Epithelial cell of prostate (primary cell): ENCODE data around the gene ABCF2.

ENCODE experiments used
- DNase-seq: peaks from one replicate; pipeline ENCODE4 v3.0.0-alpha.2; 2011; ENCODE audit warnings: low read depth, low spot score
- H3K27ac ChIP-seq: fragments of 450-650 bp; 2 replicates; pipeline ENCODE4 v1.5.1; 2017; ENCODE audit warnings: mild to moderate bottlenecking

Gene ABCF2

DNA sequence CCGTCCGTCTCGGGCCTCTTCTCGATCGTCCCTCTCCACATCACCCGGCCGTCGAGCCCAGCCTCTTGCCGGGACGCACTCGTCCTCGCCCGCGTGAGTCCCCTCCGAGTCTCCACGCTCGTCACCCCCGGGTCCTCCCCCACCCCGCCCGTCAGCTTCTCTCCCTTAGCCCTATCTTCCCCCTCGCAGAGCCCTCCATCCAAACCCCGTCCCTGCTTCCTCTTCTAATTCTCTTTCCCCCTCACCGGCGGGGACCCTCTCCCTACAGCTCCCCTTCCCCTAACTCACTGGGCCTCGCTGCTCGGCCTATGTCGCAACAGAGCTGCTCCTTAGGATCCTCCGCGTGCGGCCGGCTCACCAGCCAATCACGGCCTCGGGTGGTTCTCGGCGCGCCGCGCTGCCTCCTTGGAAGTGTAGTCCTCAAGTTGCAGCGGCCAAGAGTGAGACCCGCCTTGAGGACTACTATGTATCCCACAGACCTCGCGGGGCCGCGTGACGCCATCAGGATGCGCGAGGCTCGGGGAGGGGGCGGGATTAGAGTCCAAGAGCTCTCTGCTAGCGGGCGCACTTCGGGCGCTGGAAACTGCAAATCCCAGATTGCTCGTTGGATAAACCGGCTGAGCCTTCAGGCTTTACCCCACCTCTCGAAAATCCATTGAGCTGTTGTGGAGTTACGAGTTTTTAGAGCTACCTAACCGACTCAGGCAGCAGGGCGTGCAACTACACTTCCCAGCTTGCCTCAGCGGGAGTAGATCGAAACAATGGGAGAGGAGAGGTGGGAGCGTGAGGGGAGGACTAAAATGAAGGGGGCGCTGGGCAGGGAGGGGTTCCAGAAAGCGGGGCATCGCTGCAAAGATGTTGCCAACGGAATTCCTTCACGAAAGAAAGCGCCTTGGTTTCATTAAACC lies at the start of gene ABCF2:
TSS of gene ABCF2 (minus strand) at position 331 of the 908 bp plus-strand sequence. CDS start 747 bp downstream, outside the sequence.
- DNase-seq = peak; percentile 94
- H3K27ac ChIP-seq = peak within 1 kb of the TSS; percentile 67

DNA sequence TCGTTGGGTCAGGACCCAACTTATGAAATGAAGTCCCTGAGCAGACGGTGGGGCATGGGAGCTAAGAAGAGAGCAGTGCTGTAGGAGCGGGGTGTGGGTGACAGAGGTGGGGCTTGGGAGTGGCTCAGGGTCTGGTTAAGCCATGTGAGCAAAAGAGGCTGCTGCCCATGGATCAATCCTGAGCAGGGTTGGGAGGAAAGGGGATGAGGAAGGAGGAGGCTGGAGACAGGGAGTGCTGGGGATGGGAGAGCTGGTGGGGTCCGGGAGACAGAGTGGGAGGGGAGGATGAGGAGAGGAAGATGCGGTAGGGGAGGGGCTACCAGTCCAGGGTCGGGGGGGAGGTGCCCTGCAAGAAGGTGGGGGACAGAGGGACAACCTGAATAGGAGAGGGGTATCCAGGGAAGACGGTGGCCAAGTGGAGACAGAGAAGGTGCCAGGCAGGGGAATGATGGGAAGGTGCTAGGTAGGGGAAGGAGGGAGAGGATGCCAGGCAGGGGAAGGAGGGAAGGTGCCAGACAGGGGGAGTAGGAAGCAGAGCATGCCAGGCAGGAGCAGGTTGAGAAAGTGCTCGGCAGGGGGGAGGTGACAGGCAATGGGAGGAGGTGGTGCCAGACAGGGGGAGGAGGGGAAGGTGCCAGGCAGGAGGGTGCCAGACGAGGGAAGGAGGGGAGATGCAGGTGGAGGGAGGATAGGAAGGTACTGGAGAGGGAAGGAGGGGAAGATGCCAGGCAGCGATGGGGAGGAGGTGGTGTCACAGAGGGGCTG lies 49.0 kb upstream of the ABCF2 start:
- H3K27ac ChIP-seq = no peak overlapping the region
- no peak for DNase-seq

DNA sequence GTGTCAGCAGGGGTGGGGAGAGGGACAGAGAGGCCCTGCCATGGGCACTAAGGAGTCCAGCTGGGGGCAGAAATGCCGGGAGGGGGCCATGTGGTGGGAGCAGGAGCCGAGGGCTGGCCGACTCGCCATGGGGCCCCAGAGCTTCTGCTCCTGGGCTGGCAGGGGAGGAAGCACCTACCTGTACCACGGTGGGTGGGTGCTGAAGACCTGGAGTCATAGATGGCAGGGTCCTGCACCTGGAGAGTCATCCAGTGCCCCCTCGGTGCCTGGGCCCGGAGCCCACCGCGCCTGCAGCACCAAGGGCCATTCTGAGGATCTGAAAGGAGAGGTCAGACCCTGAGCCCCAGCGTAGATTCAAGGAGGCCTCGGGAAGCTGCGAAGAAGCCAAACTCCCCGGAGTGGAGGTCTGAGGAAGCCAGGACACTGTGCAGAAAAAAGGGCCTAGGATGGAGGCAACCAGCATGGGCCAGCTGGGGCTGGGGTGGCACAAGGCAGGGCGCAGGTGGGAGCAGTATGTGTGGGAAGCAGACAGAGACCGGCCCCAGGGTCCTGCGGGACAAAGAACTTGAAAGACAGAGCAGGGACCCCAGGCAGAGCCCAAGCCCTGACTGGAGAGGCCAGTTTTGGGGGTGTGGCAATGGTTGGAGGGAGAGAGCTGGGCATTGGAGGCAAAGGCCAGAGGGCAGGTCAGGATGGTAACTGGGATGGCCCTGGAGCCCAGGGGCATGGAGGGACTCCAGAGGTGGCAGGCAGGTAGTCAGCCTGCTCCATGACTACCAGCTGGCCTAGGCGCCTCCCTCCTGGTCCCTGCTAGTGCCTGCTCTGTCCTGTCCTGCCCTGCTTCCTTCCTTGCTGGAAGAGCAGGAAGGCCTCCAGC lies 48.2 kb upstream of the ABCF2 start:
- H3K27ac ChIP-seq = no peak overlapping the region
- no peak for DNase-seq

DNA sequence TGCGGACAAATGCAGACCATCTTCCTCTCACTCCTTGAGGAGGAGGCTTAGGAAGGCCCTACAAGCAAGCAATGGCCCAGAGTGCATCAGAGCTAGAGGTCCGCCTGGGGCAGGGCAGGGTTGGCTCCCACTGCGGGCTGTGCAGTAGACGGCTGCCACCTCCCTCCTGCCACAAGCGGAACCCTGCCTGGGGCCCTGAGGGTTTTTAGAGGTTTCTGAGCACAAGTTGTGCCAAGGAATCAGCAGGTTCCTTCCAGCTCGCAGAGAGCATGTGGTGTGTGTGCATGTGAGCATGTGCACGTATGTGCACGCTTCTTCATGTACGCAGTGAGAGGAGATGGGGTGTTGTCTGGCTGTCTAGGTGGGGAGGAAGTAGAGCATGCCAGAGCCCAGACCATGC lies 47.4 kb upstream of the ABCF2 start:
- no peak for DNase-seq
- H3K27ac ChIP-seq = no peak overlapping the region

DNA sequence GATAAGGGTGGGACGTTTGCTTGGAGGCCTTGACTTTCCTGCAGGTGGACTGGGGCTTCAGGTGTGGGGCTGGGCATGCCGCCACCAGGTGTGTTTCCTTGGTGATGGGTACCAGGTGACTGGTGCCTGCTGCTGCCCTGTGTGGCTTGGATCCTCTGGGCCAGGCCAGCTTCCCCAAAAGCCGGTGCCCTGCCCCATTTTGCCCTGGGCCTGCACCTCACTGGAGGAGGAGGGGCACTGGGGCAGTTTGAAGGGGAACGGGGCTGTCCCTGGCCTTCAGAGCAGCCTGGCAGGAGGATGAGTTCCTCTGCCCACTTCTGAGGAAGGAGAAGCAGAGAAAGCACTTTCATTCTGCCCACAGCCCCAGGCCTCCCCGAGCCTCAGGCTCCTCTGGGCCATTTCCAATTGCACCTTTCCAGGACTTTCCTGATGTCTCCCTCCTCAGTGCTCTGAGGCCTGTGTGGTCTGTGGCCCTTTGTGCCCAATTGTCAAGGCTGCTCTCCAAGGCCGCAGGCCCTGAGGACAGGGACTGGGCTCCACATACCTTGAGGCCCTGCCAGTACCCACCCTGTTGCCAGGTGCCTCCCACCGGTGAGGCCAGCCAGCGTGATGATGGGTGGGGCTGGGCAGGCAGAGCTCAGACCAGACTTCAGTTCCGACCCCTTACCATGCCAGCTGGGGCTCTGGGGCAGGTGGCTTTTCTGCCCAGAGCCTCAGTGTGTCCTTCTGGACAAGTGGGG lies 46.8 kb upstream of the ABCF2 start:
- no peak for DNase-seq
- H3K27ac ChIP-seq = no peak overlapping the region

DNA sequence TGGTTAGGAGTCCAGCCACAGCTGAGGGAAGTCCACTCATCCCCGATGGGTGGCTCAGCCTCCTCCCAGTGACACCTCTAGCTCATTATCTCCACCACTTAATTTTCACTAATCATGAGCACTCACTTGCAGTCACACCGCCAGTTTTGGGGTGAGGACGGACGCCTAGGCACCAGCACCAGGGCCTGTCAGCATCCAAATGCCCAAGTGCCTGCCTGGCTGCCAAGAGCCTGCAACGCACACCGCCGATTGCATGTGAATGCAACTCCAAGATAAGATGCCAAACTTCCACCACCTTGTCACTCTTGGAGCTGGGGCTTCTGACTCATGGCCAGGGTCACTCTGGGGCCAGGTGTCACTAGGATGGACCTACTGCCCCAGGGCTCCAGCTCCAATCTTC lies 45.9 kb upstream of the ABCF2 start:
- DNase-seq = no peak
- no peak overlapping the region for H3K27ac ChIP-seq

DNA sequence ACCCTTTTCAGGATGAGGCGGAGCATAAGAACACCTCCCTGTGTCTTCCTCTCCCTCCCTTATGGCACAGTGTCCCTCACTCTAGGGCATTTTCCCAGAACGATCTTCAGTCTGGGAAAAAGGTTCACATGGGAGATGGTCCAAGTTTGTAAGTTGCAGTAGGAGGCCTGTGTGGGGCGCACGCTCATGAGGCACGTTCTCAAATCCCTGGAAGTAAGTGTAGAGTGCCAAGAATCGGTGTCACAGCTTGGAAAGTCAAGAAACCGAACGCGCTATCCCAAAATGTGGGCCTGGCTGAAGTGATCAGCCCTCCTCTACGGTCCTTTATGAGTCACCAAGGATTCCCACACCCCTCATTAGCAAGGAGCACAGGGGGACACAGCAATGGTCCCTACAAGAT lies 45.4 kb upstream of the ABCF2 start:
- no peak overlapping the region for H3K27ac ChIP-seq
- no peak for DNase-seq

DNA sequence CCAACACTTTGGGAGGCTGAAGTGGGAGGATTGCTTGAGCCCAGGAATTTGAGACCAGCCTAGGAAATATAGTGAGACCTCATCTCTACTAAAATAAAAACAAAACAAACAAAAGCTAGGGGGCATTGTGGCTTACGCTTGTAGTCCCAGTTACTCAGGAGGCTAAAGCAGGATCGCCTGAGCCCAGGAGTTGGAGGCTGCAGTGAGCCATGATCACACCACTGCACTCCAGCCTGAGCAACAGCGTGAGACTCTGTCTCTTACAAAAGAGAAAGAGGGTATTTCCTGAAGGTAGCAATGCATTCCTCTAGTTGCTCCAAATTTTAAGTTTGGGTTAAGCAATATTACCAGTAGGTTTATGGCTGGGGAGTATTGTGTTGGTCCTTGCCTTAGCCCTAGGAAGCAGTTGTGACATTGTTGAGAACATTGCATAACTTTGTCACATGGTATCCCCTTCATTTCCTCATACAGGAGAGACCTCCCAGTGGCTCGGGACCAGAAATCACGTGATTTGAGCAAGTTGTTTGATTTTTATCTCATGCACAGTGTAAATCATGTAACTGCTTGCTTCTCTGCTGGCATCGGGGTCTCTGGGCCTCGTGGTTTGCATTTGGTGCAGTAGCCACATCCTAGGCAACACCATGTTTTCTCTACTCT lies 44.8 kb upstream of the ABCF2 start:
- no peak overlapping the region for H3K27ac ChIP-seq
- DNase-seq = no peak

DNA sequence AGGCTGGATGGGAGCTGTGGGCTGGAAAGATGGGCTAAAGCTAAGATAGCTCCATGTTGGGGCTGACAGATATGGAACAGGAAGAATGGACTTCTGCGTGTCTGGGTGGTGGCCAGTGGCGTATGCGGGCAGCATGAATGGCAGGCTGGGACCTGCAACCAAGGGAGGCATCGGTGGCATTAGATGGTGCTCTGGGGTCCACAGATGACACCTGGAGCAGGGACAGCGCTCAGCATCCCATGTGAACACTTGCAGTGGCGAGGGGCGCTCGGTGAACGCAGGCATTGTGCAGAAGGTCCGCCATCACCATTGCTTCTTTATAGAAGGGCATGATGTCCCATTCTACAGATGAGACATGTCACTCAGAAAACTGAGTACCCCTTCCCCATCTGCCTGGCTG lies 42.5 kb upstream of the ABCF2 start:
- no peak overlapping the region for H3K27ac ChIP-seq
- DNase-seq = no peak

DNA sequence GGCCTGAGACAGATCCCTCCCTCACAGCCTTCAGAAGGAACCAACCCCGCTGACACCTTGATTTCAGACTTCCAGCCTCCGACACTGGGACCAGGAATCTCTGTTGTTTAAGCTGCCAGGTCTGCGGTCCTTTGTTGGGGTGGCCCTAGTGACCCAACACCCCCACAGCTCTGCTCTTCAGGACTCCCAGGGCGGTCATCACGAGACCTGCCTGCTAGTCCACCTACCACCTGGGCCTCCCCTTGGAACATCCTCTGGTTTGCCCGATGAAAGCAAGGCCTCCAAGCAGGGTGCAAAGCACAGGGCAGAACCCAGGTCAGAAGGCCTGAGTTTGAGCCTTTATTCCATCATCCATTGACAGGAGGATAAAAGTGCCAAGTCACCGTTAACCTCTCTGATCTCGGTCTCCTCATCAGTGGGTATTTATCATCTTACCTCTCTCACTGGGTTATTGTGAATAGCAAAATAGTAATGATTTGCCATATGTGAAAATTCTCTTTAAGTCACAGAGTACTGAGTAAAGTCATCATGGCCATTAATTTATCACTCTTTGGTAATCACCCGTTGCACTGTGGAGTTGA lies 38.4 kb upstream of the ABCF2 start:
- H3K27ac ChIP-seq = no peak overlapping the region
- no peak for DNase-seq

DNA sequence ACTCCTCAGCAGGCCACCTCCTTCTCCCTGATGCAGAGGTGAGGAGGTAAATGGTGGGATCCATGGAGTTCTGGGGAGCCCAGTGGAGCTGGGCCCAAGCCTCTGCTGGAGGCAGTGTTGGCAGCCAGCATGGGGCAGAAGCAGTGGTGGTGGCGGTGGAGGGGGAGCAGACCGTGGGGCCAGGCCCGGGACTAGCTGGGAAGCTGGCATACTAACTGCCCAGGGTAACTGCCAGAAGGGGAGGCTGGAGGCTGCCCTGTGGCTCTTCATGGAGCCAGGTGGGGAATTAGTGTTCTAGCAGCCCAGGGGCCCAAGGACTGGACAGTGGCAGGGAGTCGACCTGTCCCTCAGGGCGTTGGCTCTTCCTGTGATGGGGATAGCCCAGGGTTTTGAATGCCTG lies 37.6 kb upstream of the ABCF2 start:
- DNase-seq = no peak
- no peak overlapping the region for H3K27ac ChIP-seq

DNA sequence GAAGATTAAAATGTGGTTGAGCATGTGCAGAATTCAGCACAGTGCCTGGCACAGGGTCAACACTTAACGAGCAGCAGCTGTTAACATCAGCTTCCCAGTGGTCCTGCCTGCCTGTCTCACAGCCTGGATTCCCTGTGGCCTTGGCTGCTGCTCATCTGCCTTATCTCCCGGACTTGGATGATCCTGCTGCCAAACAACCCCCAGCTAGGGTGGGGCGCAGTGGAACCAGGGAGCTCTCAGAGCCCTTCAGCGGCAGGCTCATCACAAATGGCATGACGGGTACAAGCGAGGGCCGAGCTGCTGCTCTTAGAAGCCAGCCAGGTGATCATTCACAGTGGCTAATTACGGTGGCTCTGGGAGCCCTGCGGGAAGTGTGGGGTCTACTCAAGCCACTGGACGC lies 34.5 kb upstream of the ABCF2 start:
- H3K27ac ChIP-seq = no peak overlapping the region
- DNase-seq = no peak

DNA sequence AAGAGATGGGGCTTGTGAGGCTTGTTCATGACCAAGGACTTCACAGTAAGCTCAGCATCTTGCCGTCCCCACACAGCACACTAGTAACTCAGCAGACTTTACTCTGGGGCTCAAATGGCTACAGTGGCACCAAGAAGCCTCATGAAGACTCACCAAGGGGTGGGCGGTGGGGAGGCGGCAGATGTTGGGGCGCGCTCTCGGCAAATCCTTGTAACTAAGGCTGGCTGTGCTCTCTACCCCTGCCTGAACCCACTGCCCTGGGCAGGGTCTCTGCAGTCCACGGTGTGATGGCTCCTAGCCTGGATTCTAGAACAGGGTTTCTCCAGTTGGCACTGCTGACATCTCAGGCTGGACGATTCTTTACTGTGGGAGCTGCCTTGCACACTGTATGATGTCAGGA lies 33.9 kb upstream of the ABCF2 start:
- DNase-seq = no peak
- H3K27ac ChIP-seq = no peak overlapping the region

DNA sequence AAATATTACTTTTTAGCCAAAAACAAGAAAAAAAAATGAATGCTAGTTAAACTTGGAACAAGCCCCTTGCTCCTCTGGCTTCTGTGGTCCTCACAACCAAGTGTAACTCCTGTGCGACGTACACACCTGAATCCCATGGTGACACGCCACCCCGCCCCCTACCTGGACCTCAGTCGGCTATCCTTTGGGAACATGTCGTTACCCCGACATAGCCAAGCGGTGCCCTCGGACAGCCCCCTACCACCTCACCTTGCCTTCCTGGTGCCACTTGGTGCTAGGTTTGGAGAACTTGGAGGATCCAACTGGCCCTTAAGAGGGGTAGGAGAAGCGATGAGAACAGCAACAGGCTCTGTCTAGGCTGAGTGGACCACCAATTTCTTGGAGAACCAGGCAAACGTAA lies 33.5 kb upstream of the ABCF2 start:
- H3K27ac ChIP-seq = no peak overlapping the region
- DNase-seq = no peak

DNA sequence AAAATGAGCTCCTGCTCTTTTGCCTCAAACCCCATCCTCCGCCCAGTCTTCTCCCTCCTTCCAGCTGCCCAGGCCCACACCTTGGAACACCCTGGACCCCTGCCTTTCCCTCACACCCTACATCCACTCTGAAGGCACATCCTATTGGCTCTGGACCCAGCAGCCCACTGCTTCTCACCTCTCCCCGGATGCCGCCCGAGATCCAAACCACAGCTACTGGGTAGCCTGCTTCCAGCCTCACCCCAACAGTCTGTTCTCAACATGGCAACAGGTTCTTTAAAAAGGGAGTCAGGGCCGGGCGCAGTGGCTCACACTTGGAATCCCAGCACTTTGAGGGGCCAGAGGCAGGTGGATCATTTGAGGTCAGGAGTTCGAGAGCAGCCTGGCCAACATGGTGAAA lies 31.0 kb upstream of the ABCF2 start:
- no peak overlapping the region for H3K27ac ChIP-seq
- no peak for DNase-seq

DNA sequence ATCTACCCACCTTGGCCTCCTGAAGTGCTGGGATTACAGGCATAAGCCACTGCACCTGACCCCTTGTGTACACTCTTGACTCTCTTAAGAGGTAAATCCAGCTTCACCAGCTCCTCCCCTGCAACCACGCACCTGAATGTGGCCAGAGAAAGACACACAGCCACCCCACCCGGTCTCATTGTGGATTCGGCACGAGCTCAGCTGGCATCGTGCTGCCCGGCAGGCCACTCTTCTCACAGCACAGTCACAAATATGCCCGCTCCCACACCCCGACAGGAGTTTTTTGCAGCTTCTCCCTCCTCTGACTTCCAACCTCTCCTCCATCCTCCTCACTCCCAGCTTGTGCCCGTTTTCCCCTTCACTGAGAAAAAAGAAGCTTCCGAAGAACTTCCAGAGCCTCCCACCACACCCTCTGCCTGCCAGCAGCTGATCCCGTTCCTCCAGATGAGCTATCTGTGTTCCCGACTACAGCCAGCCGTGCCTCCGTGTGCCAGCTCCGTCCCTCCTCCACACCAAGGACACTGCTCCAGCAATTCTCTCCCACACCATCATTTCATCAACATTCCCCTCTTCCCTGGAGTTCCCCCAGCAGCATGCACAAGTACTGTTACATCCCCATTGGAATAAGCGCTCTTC lies 29.5 kb upstream of the ABCF2 start:
- DNase-seq = no peak
- no peak overlapping the region for H3K27ac ChIP-seq

DNA sequence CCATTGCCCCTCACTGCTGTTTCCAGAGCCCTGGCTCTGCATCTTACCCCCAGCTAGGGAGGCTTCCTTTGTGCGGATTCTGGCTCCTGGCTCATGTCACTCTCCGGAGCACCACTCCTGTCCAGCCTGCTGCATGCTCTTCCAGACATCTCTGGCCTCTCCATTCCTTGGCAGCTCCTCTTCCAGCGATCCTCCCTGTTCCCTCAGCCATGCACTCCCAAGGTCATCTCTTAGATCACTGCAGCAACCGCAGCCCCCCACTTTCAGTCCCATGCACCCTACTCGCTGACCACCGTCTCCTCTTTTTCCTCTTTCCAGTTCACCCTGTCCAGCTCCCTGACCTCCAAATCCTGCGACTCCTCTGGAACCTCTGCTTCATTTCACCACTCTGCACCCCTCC lies 28.4 kb upstream of the ABCF2 start:
- no peak overlapping the region for H3K27ac ChIP-seq
- DNase-seq = no peak

DNA sequence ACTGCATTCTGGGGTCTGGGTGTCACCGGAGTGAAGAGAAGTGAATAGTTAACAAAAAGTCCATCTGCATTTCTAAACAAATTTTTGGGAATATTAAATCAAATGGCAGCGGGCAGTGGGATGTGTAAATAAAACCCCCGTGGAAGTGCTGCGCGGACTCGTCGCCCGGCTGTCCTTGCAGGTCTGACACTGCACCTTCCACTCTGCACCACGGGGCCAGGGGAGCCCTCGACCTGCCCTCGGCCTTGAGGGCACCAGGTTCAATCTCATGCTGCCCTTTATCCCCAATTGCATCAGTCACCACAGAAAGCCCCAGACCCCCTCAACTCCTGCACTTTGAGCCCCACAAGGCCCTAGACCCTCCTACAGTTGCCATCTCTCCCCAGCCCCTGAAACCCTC lies 27.8 kb upstream of the ABCF2 start:
- H3K27ac ChIP-seq = no peak overlapping the region
- DNase-seq = no peak

DNA sequence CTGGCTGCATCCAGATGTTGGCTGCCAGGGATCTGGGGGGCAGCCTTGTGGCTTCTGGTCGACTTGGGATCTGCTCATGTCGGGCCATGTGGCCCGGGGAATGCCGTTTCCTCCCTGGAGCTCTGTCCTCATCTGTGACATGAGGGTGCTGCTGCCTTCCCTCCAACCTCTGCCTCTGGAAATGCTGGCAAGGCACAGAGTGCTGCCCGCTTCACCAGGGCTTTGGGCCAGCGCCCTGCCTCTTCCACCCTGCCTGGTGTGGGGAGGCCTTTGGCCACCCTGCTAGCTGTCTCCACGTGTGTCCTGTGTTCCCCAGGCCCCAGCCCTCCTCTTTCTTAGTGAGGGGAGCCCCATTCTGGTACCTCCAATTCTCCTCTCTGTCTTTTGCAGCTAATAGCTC lies 27.3 kb upstream of the ABCF2 start:
- no peak for DNase-seq
- H3K27ac ChIP-seq = no peak overlapping the region
